Dendritic cell treated with granulocyte-macrophage colony-stimulating factor and Interleukin-4, amounts not matched to agents 40 ng/mL and 50 ng/mL, for 4 days (primary cell): ENCODE data around the gene ASCC3.

Source experiments
- H3K27ac Mint-ChIP-seq: one replicate; pipeline ENCODE4 v1.8.0; 2022; ENCODE audit warnings: mild to moderate bottlenecking, mixed read lengths
- H3K27me3 Mint-ChIP-seq: one replicate; pipeline ENCODE4 v1.8.0; 2022; ENCODE audit warnings: mild to moderate bottlenecking, mixed read lengths
- H3K36me3 Mint-ChIP-seq: one replicate; pipeline ENCODE4 v1.8.0; 2022; ENCODE audit warnings: low read depth, mixed read lengths
- H3K4me1 Mint-ChIP-seq: one replicate; pipeline ENCODE4 v1.8.0; 2022; ENCODE audit warnings: low read depth, mixed read lengths
- H3K4me3 Mint-ChIP-seq: one replicate; pipeline ENCODE4 v1.8.0; 2022; ENCODE audit warnings: mild to moderate bottlenecking, moderate library complexity, mixed read lengths
- H3K9me3 Mint-ChIP-seq: one replicate; pipeline ENCODE4 v1.8.0; 2022; ENCODE audit warnings: mixed read lengths
- intact Hi-C: fragments of 100-400 bp; cut with micrococcal nuclease; formaldehyde crosslinking; loops from one replicate; pipeline ENCODE4 v1.15.0; 2022

Gene ASCC3

GRCh38 chr6:100509101-100509500 lies 372.0 kb downstream of the ASCC3 start:
- no peak overlapping the region for H3K27ac Mint-ChIP-seq
- peaks cover 38% of the 10 kb centered on the region for H3K36me3 Mint-ChIP-seq
- H3K4me3 Mint-ChIP-seq: no peak overlapping the region
- no peaks in the 10 kb centered on the region for H3K9me3 Mint-ChIP-seq
- no peaks in the 10 kb centered on the region for H3K4me1 Mint-ChIP-seq
- intact Hi-C loops: no loop called here
- H3K27me3 Mint-ChIP-seq: no peaks in the 10 kb centered on the region

GRCh38 chr6:100506651-100507050 lies 374.5 kb downstream of the ASCC3 start:
- no peak overlapping the region for H3K4me3 Mint-ChIP-seq
- H3K36me3 Mint-ChIP-seq: peaks cover 25% of the 10 kb centered on the region
- H3K27ac Mint-ChIP-seq: no peak overlapping the region
- no peaks in the 10 kb centered on the region for H3K9me3 Mint-ChIP-seq
- no peaks in the 10 kb centered on the region for H3K27me3 Mint-ChIP-seq
- intact Hi-C loops: no loop called here
- no peaks in the 10 kb centered on the region for H3K4me1 Mint-ChIP-seq

GRCh38 chr6:100504786-100505737 lies 376.1 kb downstream of the ASCC3 start:
- no peak overlapping the region for H3K27ac Mint-ChIP-seq
- peaks cover 1% of the 10 kb centered on the region for H3K27me3 Mint-ChIP-seq
- H3K4me1 Mint-ChIP-seq: no peaks in the 10 kb centered on the region
- no peak overlapping the region for H3K4me3 Mint-ChIP-seq
- H3K36me3 Mint-ChIP-seq: peaks cover 11% of the 10 kb centered on the region
- no peaks in the 10 kb centered on the region for H3K9me3 Mint-ChIP-seq
- intact Hi-C loops: no loop called here

- H3K9me3 Mint-ChIP-seq: peaks cover 8% of the 10 kb centered on the region
- H3K4me3 Mint-ChIP-seq: no peak overlapping the region
- no peaks in the 10 kb centered on the region for H3K4me1 Mint-ChIP-seq
- no peak overlapping the region for H3K27ac Mint-ChIP-seq
- H3K27me3 Mint-ChIP-seq: peaks cover 1% of the 10 kb centered on the region
- H3K36me3 Mint-ChIP-seq: no peaks in the 10 kb centered on the region
- intact Hi-C loops: no loop called here
These were observed 378.0 kb downstream of the ASCC3 start for GRCh38 chr6:100503043-100503705.

- Mint-ChIP-seq H3K27me3 (peaks cover 16% of the 10 kb centered on the region), H3K4me1 (no peaks in the 10 kb centered on the region), H3K9me3 (no peaks in the 10 kb centered on the region), H3K4me3 (no peak overlapping the region), H3K36me3 (no peaks in the 10 kb centered on the region), H3K27ac (no peak overlapping the region)
- intact Hi-C loops: no loop called here
These were observed 387.8 kb downstream of the ASCC3 start for GRCh38 chr6:100493206-100493888.

- H3K9me3 Mint-ChIP-seq: no peaks in the 10 kb centered on the region
- H3K27ac Mint-ChIP-seq: no peak overlapping the region
These were observed 389.0 kb downstream of the ASCC3 start for GRCh38 chr6:100491952-100492670.

GRCh38 chr6:100490065-100490464 lies 391.1 kb downstream of the ASCC3 start:
- intact Hi-C loops: no loop called here
- H3K9me3 Mint-ChIP-seq: no peaks in the 10 kb centered on the region
- H3K27ac Mint-ChIP-seq: no peak overlapping the region
- H3K4me1 Mint-ChIP-seq: no peaks in the 10 kb centered on the region
- no peak overlapping the region for H3K4me3 Mint-ChIP-seq
- H3K36me3 Mint-ChIP-seq: no peaks in the 10 kb centered on the region
- H3K27me3 Mint-ChIP-seq: peaks cover 19% of the 10 kb centered on the region

More at GRCh38 chr6:100491952-100492670, 389.0 kb downstream of the ASCC3 start:
- no peaks in the 10 kb centered on the region for H3K4me1 Mint-ChIP-seq
- no peaks in the 10 kb centered on the region for H3K36me3 Mint-ChIP-seq
- H3K4me3 Mint-ChIP-seq: no peak overlapping the region
- intact Hi-C loops: no loop called here
- H3K27me3 Mint-ChIP-seq: peaks cover 16% of the 10 kb centered on the region

GRCh38 chr6:100488244-100488643 lies 392.9 kb downstream of the ASCC3 start:
- Mint-ChIP-seq H3K9me3 (no peaks in the 10 kb centered on the region), H3K4me3 (no peak overlapping the region), H3K36me3 (no peaks in the 10 kb centered on the region), H3K27me3 (peaks cover 24% of the 10 kb centered on the region), H3K27ac (no peak overlapping the region), H3K4me1 (no peaks in the 10 kb centered on the region)
- intact Hi-C loops: no loop called here

- Mint-ChIP-seq H3K4me3 (no peak overlapping the region), H3K9me3 (no peaks in the 10 kb centered on the region), H3K36me3 (no peaks in the 10 kb centered on the region), H3K4me1 (no peaks in the 10 kb centered on the region), H3K27me3 (peaks cover 20% of the 10 kb centered on the region), H3K27ac (no peak overlapping the region)
- intact Hi-C loops: no loop called here
These were observed 393.5 kb downstream of the ASCC3 start for GRCh38 chr6:100487638-100488037.

- no peak overlapping the region for H3K27ac Mint-ChIP-seq
These were observed 395.9 kb downstream of the ASCC3 start for GRCh38 chr6:100485268-100485667.

GRCh38 chr6:100484474-100484873 lies 396.7 kb downstream of the ASCC3 start:
- Mint-ChIP-seq H3K9me3 (no peaks in the 10 kb centered on the region), H3K36me3 (no peaks in the 10 kb centered on the region), H3K4me1 (no peaks in the 10 kb centered on the region), H3K4me3 (no peak overlapping the region), H3K27me3 (peaks cover 14% of the 10 kb centered on the region), H3K27ac (no peak overlapping the region)
- intact Hi-C loops: no loop called here

More at GRCh38 chr6:100485268-100485667, 395.9 kb downstream of the ASCC3 start:
- Mint-ChIP-seq H3K27me3 (peaks cover 16% of the 10 kb centered on the region), H3K36me3 (no peaks in the 10 kb centered on the region), H3K4me3 (no peak overlapping the region), H3K4me1 (no peaks in the 10 kb centered on the region), H3K9me3 (no peaks in the 10 kb centered on the region)
- intact Hi-C loops: no loop called here

- no peaks in the 10 kb centered on the region for H3K9me3 Mint-ChIP-seq
- no peaks in the 10 kb centered on the region for H3K36me3 Mint-ChIP-seq
- no peak overlapping the region for H3K4me3 Mint-ChIP-seq
- no peaks in the 10 kb centered on the region for H3K4me1 Mint-ChIP-seq
- peaks cover 14% of the 10 kb centered on the region for H3K27me3 Mint-ChIP-seq
- H3K27ac Mint-ChIP-seq: no peak overlapping the region
- intact Hi-C loops: no loop called here
These were observed 398.4 kb downstream of the ASCC3 start for GRCh38 chr6:100482698-100483097.

GRCh38 chr6:100479179-100480035 lies 401.7 kb downstream of the ASCC3 start:
- Mint-ChIP-seq H3K36me3 (no peaks in the 10 kb centered on the region), H3K4me3 (no peak overlapping the region), H3K9me3 (no peaks in the 10 kb centered on the region), H3K27me3 (peaks cover 27% of the 10 kb centered on the region), H3K4me1 (no peaks in the 10 kb centered on the region), H3K27ac (no peak overlapping the region)
- intact Hi-C loops: loop anchor here (1.0 to 5.0 kb wide), 4 partner anchors 183 to 612 kb away; no protein-coding TSS in a partner anchor
